ENCODE data around the gene PCGF5. TPM values are rescaled to one million over a fixed set of nuclear protein-coding genes. Genes with fewer than 3 reads are reported as not detected.

The PCGF5 gene
- total and polyA plus RNA-seq, 2 of the 8 experiments (the other 6 are each of a cell fraction or from before 2014, with no cell fraction given): 5.8 to 8.4 TPM

DNA sequence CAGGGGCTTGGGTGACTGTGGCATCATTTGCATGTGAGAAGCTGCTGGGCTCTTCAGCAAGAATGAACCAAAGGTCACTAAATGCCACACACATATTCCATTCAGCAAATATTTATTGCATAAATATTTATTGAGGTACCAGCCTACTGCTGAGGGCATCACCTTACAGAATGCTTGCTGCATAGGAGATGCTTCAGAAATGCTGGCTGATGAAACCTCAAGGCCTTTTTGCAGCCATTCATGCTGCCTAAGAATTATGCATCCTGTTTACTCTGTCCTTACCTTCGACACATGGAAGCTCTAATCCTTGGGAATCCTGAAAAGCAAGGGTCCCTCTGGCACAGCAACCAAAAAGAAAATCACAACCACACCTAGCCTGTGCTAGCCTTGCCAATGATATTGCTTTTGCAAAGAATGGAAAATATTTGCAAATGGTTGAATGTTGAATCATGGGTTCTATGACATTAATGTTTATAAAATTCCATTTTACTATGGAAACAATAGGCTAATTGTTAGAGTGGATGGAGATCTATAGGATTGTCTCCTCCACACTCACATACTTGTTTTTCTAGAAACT, 79.6 kb downstream of the PCGF5 start:
- Histone ChIP-seq H3K27me3 (replicated peaks in 1 of 4; ENCODE audit: control insufficient read depth in 3 of 4, extremely low read depth in 1 of 4, insufficient read depth in 3 of 4, low read length in 3 of 4) (no peaks in the 10 kb centered on the region), H3K56ac (replicated peaks; ENCODE audit: insufficient read length, low read depth, low read length) (no peak overlapping the region), H4K8ac (ENCODE audit: extremely low read depth, insufficient read depth, low read length) (no peak overlapping the region), H3K4me3 (ENCODE audit: extremely low read depth in 1 of 4, insufficient read depth in 2 of 4, low read depth in 3 of 4, low read length in 4 of 4) (no peak overlapping the region), H4K20me1 (replicated peaks in 1 of 2; ENCODE audit: control insufficient read depth in 1 of 2, insufficient read depth in 2 of 2, low read length in 2 of 2) (no peaks in the 10 kb centered on the region), H2AFZ (ENCODE audit: low read length) (no peak overlapping the region), H3K4me2 (ENCODE audit: insufficient read depth in 1 of 2, low read depth in 2 of 2, low read length in 2 of 2) (no peak overlapping the region), H2BK12ac (ENCODE audit: low read depth, low read length) (no peak overlapping the region), H3K36me3 (ENCODE audit: control insufficient read depth in 2 of 4, insufficient read depth in 4 of 4, low read length in 3 of 4) (no peaks in the 10 kb centered on the region), H3K23me2 (ENCODE audit: low read depth, low read length) (no peaks in the 10 kb centered on the region; the same call in 1 of the 2 replicates), H3K14ac (ENCODE audit: insufficient read length) (no peak overlapping the region), H2BK15ac (ENCODE audit: low read length) (no peak overlapping the region), H3K27ac (ENCODE audit: low read depth, low read length) (no peak overlapping the region), H3K4me1 (replicated peaks in 1 of 4; ENCODE audit: control insufficient read depth in 3 of 4, insufficient read depth in 4 of 4, low read length in 3 of 4) (peaks cover 0 to 3% (median under 1%) of the 10 kb centered on the region in 4 experiments; a peak in 1 of 7 replicates), H3K4ac (replicated peaks; ENCODE audit: insufficient read length, low read depth, low read length) (no peak overlapping the region), H2AK5ac (ENCODE audit: low read depth, low read length) (no peak overlapping the region), H2BK20ac (ENCODE audit: low read length) (no peak overlapping the region), H3K79me1 (ENCODE audit: low read depth, low read length) (no peaks in the 10 kb centered on the region), H3K18ac (ENCODE audit: extremely low read depth, low read length) (no peak overlapping the region), H3K23ac (ENCODE audit: insufficient read length) (no peak overlapping the region), H3K79me2 (ENCODE audit: control insufficient read depth in 1 of 2, insufficient read depth in 2 of 2, low read length in 2 of 2) (no peaks in the 10 kb centered on the region), H2BK120ac (replicated peaks; ENCODE audit: low read depth, low read length) (no peak overlapping the region), H4K5ac (ENCODE audit: insufficient read length, low read depth, low read length) (no peak overlapping the region), H3K9ac (replicated peaks in 1 of 4; ENCODE audit: extremely low read depth in 1 of 4, low read depth in 3 of 4, low read length in 3 of 4) (no peak overlapping the region), H2BK5ac (ENCODE audit: low read depth, low read length) (no peak overlapping the region), H4K91ac (replicated peaks; ENCODE audit: insufficient read length, low read length) (no peak overlapping the region), H3K9me3 (ENCODE audit: insufficient read depth in 2 of 2, low read depth in 1 of 2, low read length in 1 of 2) (no peaks in the 10 kb centered on the region)
- DNase-seq (ENCODE audit: low read depth in 1 of 2, low spot score in 2 of 2): no peak
- ChIA-PET CTCF (ENCODE audit: partially characterized antibody) (interaction anchor here (0.6 to 4.3 kb wide), 13 partner anchors 8 to 335 kb away, joined by 3 to 47 read pairs (median 8); partner anchors contain the start of gene PPP1R3C), POLR2A (ENCODE audit: partially characterized antibody) (no interaction called here)
- FAIRE-seq: no peak
- TF ChIP-seq ASH2L (IDR thresholded peaks at IDR 0.05; ENCODE audit: low read length) (no peak), TBP (IDR thresholded peaks at IDR 0.05; ENCODE audit: low read depth, low read length) (no peak), CBX5 (IDR thresholded peaks at IDR 0.05; ENCODE audit: low read depth, low read length) (no peak), SAP30 (IDR thresholded peaks at IDR 0.05; ENCODE audit: insufficient read depth, insufficient replicate concordance, low read length) (no peak), BRCA1 (IDR thresholded peaks at IDR 0.05; ENCODE audit: low read depth, low read length) (no peak), BACH1 (IDR thresholded peaks at IDR 0.05; ENCODE audit: low read length) (no peak)
- TF ChIP-seq, protein P1, sequence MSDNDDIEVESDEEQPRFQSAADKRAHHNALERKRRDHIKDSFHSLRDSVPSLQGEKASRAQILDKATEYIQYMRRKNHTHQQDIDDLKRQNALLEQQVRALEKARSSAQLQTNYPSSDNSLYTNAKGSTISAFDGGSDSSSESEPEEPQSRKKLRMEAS (IDR thresholded peaks at IDR 0.05): no peak
- WGBS, 2 experiments (ENCODE audit: extremely low coverage in 1 of 2, insufficient coverage in 1 of 2, insufficient read length in 1 of 2, insufficient replicate concordance in 2 of 2, low coverage in 1 of 2, low lambda C conversion rate in 2 of 2, missing lambda C conversion rate in 1 of 2): 89% methylated on average over 1 of the region's 1 CpG; no CpG with 5 or more reads in 1 of the 2 experiments
